Subcutaneous abdominal adipose tissue (tissue), 5 donors: Measurements from ENCODE around the gene DLG2.
"Not testable (repeated sequence)": the region's sequence is repeated elsewhere in the genome, so short reads cannot be mapped to it uniquely, and the experiment has no call there.

Experiments used
- H3K27ac ChIP-seq: one replicate; pipeline ENCODE4 v1.7.0; 2013; ENCODE audit warnings: low read depth, mild to moderate bottlenecking, inconsistent platforms, low read length, moderate library complexity
- H3K27me3 ChIP-seq, 5 donors: one replicate each; pipeline ENCODE4 v1.7.0; 2013; ENCODE audit warnings: low read length in 5 of 5, inconsistent platforms in 1 of 5; ENCODE audit not compliant: control insufficient read depth in 5 of 5, insufficient read depth in 4 of 5
- H3K36me3 ChIP-seq, 5 donors: one replicate each; pipeline ENCODE4 v1.7.0; 2013; ENCODE audit warnings: low read length in 5 of 5; ENCODE audit not compliant: control insufficient read depth in 5 of 5, insufficient read depth in 5 of 5
- H3K4me1 ChIP-seq, 5 donors: one replicate each; pipeline ENCODE4 v1.7.0; 2013; ENCODE audit warnings: low read length in 5 of 5, mild to moderate bottlenecking in 3 of 5, moderate library complexity in 1 of 5; ENCODE audit not compliant: control insufficient read depth in 5 of 5, insufficient read depth in 5 of 5
- H3K4me3 ChIP-seq, 5 donors: one replicate each; pipeline ENCODE4 v1.7.0; 2013; ENCODE audit warnings: low read length in 5 of 5, low read depth in 1 of 5
- H3K9ac ChIP-seq, 5 donors: one replicate each; pipeline ENCODE4 v1.7.0; 2013; ENCODE audit warnings: low read length in 5 of 5, mild to moderate bottlenecking in 4 of 5, moderate library complexity in 3 of 5
- H3K9me3 ChIP-seq, 5 donors: one replicate each; pipeline ENCODE4 v1.7.0; 2013; ENCODE audit warnings: low read length in 5 of 5; ENCODE audit not compliant: control insufficient read depth in 5 of 5
- donor health status: healthy.
- donor health status: healthy.
- donor health status: healthy.
- donor health status: healthy.
- donor health status: healthy.

The DLG2 gene

DNA sequence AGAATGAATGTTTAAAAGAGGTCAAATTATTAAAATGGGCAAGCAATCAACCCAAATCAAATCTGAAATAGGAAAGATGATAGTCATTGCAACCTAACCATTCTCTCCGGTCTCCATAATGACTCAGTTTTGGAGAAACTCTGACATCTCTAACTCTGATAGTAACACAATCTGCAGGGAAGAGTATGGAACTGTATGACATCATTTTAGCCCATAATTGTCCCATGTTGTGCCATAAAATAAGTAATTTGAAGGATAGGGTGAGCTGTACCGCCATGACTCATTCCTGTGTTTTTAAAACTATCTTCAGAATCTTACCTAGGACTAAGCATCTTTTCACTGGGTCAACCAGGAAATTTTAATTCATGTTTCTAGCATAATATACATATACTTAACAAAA lies 350.8 kb downstream of the DLG2 start:
- no peaks in the 10 kb centered on the region for H3K36me3 ChIP-seq

DNA sequence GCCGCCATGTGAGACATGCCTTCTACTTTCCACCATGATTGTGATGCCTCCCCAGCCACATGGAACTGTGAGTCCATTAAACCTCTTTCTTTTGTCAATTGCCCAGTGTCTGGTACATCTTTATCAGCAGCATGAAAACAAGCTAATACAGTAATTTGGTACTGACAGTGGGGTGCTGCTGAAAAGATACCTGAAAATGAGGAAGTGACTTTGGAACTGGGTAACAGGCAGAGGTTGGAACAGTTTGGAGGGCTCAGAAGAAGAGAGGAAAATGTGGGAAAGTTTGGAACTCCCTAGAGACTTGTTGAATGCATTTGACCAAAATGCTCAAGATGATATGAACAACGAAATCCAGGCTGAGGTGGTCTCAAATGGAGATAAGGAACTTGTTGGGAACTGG lies 356.8 kb downstream of the DLG2 start:
- H3K27me3 ChIP-seq, H3K27ac ChIP-seq, H3K4me1 ChIP-seq, H3K4me3 ChIP-seq, H3K36me3 ChIP-seq, H3K9me3 ChIP-seq, H3K9ac ChIP-seq: not testable (repeated sequence)

More for the DNA sequence above, 350.8 kb downstream of the DLG2 start:
- Histone ChIP-seq H3K4me3 (no peak overlapping the region), H3K9ac (no peak overlapping the region), H3K4me1 (no peaks in the 10 kb centered on the region), H3K9me3 (no peaks in the 10 kb centered on the region), H3K27me3 (no peaks in the 10 kb centered on the region), H3K27ac (no peak overlapping the region)

DNA sequence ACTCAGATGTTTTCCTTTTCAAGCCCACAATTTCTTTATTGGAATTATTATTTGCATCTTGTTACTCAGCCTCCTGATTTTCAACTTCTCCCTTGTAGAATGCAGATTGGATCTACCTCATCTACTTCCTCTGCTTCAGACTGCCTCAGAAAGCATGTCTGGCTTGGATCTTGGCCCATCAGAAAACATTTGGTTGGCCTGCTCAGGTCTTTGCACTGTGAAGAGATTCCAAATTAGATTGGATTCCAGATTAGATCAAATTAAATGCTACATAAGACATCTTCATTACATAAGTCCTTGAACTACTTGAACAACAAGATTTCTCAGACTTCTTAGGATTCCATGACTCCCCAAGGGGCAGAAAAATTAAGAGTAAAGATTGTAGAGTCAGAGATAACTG lies 358.0 kb downstream of the DLG2 start:
- H3K4me1 ChIP-seq: peaks cover 0 to 6% (median 0%) of the 10 kb centered on the region in 5 donors
- H3K9me3 ChIP-seq: peaks cover 0 to 4% (median 0%) of the 10 kb centered on the region in 5 donors
- no peak overlapping the region for H3K4me3 ChIP-seq
- H3K27ac ChIP-seq: no peak overlapping the region
- H3K27me3 ChIP-seq: no peaks in the 10 kb centered on the region
- no peak overlapping the region for H3K9ac ChIP-seq
- H3K36me3 ChIP-seq: no peaks in the 10 kb centered on the region

DNA sequence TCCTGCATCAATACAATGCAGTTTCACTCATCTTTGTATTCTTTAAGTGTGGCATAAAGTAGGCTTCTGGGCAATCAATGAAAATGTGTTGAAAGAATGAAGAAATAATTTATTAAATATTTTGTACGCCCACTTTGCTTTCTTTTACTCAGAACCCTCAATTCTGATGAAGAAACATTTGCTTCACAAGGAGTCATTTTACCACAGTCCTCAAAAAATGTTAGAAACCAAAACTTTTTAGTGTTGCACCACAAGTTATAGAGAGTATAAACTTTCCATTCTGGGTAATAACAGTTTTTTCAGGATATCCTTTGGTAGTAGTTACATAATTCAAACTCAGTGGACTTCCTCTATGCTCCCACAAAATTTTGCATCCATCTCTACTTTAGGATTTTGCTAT lies 360.5 kb downstream of the DLG2 start:
- no peaks in the 10 kb centered on the region for H3K27me3 ChIP-seq
- H3K9ac ChIP-seq: no peak overlapping the region
- H3K9me3 ChIP-seq: peaks cover 0 to 4% (median 0%) of the 10 kb centered on the region in 5 donors
- H3K4me3 ChIP-seq: no peak overlapping the region
- peaks cover 0 to 6% (median 0%) of the 10 kb centered on the region in 5 donors for H3K4me1 ChIP-seq
- no peak overlapping the region for H3K27ac ChIP-seq
- no peaks in the 10 kb centered on the region for H3K36me3 ChIP-seq

DNA sequence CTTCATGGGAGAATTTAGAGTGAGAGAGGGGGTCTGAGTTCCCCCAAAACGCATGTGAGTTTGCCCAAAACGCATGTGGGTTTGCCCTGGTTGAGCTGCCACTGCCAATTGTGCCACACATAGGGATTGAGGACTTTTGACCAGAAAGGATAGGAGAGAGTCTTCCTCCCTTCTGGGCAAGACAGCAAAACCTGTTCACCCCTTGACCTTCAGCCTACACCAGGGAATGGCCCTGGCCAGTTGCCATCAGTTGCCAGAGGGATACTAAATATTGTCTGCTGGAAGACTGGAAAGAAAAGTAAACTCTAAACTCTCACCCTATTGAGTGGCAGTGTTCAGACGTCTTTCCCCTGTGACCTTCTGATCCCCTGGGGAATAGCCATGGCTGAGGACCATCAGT lies 363.8 kb downstream of the DLG2 start:
- Histone ChIP-seq H3K9me3 (peaks cover 0 to 4% (median 0%) of the 10 kb centered on the region in 5 donors), H3K27me3 (no peaks in the 10 kb centered on the region), H3K4me1 (no peaks in the 10 kb centered on the region), H3K9ac (no peak overlapping the region), H3K27ac (no peak overlapping the region), H3K4me3 (no peak overlapping the region), H3K36me3 (no peaks in the 10 kb centered on the region)

DNA sequence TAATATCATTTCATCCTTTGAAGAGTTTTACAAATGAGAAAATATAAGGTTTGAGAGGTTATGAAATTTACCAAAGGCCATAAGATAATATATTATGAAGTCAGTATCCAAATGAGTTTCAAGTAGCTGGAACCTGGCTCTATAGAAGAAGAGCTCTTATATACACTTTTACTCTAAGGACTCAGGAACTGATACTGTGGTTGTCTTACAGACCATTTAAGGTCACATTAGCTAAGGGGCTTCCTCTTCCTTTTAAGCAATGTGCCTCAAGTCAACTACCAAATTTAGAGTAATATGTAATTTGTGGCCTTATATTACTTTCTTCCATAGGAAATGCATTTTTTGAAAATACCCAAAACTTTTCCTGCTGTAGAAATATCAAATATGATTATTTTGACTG lies 369.3 kb downstream of the DLG2 start:
- H3K27me3 ChIP-seq: no peaks in the 10 kb centered on the region
- H3K9me3 ChIP-seq: peaks cover 0 to 7% (median 0%) of the 10 kb centered on the region in 5 donors
- H3K4me1 ChIP-seq: no peaks in the 10 kb centered on the region
- no peak overlapping the region for H3K9ac ChIP-seq
- H3K4me3 ChIP-seq: no peak overlapping the region
- no peaks in the 10 kb centered on the region for H3K36me3 ChIP-seq
- no peak overlapping the region for H3K27ac ChIP-seq

DNA sequence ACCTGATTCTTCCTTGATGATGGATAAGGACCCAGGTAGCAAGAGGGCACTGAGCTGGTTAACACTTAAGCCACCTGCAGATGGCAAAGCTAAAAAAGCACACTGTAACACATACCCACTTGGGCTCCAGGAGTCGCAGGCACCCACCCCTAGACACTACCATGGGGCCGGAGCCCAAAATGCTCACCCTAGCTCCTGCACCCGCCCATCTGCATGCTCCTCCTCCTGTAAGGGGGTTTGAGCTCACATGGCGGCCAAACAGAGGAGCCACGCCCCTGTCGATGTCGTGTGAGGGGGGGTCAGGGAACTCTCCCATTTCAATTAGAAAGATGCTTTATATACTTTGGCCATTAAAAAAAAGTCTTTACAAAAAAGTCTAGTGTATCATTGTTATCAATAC lies 370.7 kb downstream of the DLG2 start:
- Histone ChIP-seq H3K4me1 (no peaks in the 10 kb centered on the region), H3K9me3 (peaks cover 0 to 7% (median 0%) of the 10 kb centered on the region in 5 donors), H3K9ac (no peak overlapping the region), H3K4me3 (no peak overlapping the region), H3K27me3 (no peaks in the 10 kb centered on the region), H3K27ac (no peak overlapping the region), H3K36me3 (no peaks in the 10 kb centered on the region)

DNA sequence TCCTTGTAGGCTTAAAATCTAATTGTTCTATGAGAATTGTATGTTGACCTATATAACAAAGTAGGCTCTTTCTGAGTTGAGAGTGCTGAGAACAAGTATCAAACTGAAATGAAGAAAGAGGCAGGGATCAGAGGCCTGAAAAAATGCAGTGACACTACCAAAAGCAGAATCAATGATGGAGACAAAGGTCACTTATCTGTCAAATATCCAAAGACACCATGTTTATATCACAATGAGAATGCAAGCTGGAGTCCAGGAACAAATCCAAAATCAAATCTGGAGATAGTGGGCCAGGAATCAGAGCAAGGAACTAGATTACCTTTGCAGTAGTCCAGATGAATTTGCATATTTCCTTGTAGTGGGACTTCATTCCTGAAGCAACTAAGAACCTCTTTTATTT lies 377.7 kb downstream of the DLG2 start:
- Histone ChIP-seq H3K9ac (no peak overlapping the region), H3K27ac (no peak overlapping the region), H3K27me3 (no peaks in the 10 kb centered on the region), H3K36me3 (no peaks in the 10 kb centered on the region), H3K4me1 (no peaks in the 10 kb centered on the region), H3K9me3 (peaks cover 0 to 7% (median 0%) of the 10 kb centered on the region in 5 donors), H3K4me3 (no peak overlapping the region)

DNA sequence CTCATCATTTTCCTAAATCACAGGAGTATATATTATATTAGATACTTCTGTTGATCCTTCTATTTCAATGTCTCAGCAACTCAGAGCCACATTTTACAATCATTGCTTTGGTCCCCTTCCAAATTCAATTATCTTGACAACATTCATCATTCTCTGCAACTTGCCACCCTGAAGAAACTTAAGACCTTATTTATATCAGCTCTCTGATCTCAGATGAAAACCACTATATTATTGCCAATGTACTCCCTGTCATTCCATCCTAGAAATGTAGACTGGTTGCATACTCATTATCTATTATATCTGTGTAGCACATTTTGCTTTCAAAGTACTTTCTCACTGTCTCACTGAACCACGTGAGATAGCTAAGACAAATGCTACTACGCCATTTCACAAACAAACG lies 379.3 kb downstream of the DLG2 start:
- Histone ChIP-seq H3K9ac (no peak overlapping the region), H3K27ac (no peak overlapping the region), H3K4me1 (no peaks in the 10 kb centered on the region), H3K4me3 (no peak overlapping the region), H3K27me3 (no peaks in the 10 kb centered on the region), H3K36me3 (no peaks in the 10 kb centered on the region), H3K9me3 (no peaks in the 10 kb centered on the region)

DNA sequence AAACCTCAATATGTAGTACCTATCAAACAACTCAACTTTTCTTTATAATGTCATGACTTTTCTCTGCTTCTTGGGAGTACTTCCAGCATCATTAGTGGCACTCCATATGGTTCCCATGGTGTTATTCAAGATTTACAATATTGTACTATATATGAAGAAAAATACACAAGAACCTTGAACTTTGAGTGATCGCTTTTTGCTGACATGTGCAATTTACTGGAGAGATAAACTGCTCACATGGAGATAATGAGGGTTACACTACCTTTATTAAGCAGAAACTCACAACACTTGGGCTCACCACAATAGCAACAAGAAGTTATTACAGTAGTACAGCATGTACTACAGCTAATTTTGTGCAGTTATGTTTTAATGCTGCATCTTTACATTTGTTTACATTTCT lies 388.2 kb downstream of the DLG2 start:
- Histone ChIP-seq H3K27me3 (no peaks in the 10 kb centered on the region), H3K27ac (no peak overlapping the region), H3K36me3 (no peaks in the 10 kb centered on the region), H3K9me3 (peaks cover 0 to 4% (median 0%) of the 10 kb centered on the region in 5 donors), H3K4me1 (no peaks in the 10 kb centered on the region), H3K9ac (no peak overlapping the region), H3K4me3 (no peak overlapping the region)

DNA sequence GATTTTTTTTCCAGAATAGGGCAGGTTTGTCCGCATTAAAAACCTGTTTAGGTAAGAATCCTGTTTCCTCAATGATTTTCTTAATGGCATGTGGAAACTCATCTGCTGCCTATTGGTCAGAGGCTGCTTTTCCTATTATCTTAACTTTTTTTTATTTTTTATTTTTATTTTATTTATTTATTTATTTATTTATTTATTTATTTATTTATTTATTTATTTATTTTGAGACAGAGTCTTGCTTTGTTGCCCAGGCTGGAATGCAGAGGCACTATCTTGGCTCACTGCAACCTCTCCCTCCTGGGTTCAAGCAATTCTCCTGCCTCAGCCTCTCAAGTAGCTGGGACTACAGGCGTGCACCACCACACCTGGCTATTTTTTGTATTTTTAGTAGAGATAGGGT lies 389.1 kb downstream of the DLG2 start:
- H3K9me3 ChIP-seq, H3K27me3 ChIP-seq, H3K4me3 ChIP-seq, H3K4me1 ChIP-seq, H3K36me3 ChIP-seq, H3K27ac ChIP-seq, H3K9ac ChIP-seq: not testable (repeated sequence)
